DOHH2 (cell line): Measurements from ENCODE around the gene KBTBD8.

Source experiments
- EZH2phosphoT487 ChIP-seq: fragments of 200-600 bp; sonication (generic); IDR thresholded peaks from 2 replicates; pipeline ENCODE4 v1.6.1; 2017; ENCODE audit warnings: borderline replicate concordance, mild to moderate bottlenecking, antibody characterized with exemption, low read length, moderate library complexity, mixed read lengths
- TF ChIP-seq, protein P1 (sequence below): fragments of 200-600 bp; sonication (generic); IDR thresholded peaks from one replicate; pipeline ENCODE4 v1.5.1; 2014; ENCODE audit warnings: antibody characterized with exemption, mild to moderate bottlenecking, low read depth, low read length; ENCODE audit not compliant: poor library complexity, severe bottlenecking

- TF ChIP-seq, protein P1, sequence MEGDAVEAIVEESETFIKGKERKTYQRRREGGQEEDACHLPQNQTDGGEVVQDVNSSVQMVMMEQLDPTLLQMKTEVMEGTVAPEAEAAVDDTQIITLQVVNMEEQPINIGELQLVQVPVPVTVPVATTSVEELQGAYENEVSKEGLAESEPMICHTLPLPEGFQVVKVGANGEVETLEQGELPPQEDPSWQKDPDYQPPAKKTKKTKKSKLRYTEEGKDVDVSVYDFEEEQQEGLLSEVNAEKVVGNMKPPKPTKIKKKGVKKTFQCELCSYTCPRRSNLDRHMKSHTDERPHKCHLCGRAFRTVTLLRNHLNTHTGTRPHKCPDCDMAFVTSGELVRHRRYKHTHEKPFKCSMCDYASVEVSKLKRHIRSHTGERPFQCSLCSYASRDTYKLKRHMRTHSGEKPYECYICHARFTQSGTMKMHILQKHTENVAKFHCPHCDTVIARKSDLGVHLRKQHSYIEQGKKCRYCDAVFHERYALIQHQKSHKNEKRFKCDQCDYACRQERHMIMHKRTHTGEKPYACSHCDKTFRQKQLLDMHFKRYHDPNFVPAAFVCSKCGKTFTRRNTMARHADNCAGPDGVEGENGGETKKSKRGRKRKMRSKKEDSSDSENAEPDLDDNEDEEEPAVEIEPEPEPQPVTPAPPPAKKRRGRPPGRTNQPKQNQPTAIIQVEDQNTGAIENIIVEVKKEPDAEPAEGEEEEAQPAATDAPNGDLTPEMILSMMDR = no peak
- no peak for TF ChIP-seq EZH2phosphoT487
These were observed 17.8 kb downstream of the KBTBD8 start for GRCh38 chr3:67015702-67016484.
